ENCODE data around the gene PHC2.

PHC2 gene

DNA sequence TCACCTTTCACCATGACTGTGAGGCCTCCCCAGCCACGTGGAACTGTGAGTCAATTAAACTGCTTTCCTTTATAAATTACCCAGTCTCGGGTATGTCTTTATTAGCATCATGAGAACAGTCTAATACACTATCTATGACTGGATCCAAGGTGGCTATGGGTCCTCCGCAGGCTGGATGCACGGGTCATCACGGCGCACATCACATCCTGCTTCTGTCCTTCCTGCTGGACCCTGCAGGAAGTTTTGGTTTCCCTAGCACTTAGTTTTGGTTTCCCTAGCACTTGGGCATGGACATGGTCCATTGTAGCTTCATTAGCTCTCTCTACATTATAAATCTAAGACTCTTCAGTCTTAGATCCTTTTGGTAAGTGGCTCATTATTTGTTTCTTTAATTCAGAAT is 14.2 kb upstream of the PHC2 start:
- DNase-seq: no peak

DNA sequence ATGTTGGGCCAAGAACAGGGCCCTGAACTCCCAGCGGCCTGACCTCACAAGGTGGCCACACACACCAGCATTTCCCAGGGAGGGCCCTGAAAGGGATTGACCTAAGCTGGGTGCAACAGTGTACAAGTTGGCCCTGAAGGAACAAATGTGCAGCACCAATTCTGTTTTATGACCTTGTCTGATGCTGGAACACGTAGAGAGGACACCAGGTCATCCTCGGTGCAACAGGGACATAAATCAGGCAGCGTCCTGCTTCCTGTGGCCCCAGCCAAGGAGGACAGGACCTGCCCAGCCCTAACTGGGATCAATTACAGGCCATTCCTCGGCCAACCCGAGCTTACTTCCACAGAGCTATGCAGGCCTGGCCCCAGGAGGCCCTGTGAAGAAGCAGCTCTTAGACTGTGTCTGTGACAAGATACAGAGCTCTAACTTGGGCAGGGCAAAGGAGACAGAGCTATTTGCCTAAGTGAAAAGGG is 12.8 kb upstream of the PHC2 start:
- no peak for DNase-seq

DNA sequence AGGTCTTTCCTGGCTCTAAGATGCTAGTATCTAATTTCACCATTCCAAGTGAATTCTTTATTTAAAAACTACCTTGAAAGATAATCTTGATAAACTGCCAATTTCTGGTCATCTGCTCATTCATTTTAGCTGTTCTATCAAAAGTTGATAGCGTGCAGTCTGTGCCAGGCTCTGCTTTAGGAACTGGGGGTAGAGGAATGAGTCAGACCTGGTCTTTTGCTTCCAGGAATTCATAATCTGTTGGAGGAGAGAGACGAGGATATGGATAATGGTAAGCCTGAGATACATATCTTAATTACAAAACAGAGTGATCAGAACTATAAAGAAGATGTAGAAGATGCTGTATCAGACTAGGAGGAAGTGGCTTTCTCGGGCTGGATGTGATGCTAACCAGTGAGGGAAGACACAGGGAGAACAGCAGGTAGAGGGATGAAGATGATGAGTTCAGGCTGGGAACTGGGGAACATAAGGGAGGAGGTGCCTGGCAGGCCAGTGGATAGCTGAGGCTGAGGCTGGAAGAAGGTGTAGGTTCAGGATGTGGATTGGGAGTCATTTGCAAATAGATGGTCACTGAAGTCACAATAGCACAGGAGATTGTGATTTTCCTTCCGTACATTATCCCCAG is 12.3 kb upstream of the PHC2 start:
- no peak for DNase-seq

DNA sequence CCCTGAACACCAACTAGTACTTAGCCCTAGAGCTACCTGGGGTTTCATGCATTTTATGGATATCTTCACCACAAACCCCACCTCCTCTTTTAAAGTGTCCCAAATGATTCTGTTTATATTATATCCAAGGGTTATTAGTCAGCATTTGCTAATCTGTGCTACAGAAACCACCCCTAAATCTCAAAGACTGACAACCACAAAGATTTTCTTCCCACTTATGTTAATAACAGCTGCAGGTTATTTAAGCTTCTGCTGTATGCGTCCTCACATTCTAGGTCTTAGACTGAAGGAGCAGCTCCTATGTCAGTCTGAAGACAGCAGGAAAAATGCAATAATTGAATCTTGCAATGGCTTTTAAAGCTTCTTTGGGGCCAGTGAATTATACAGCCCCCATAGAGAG is 11.2 kb upstream of the PHC2 start:
- DNase-seq: no peak

DNA sequence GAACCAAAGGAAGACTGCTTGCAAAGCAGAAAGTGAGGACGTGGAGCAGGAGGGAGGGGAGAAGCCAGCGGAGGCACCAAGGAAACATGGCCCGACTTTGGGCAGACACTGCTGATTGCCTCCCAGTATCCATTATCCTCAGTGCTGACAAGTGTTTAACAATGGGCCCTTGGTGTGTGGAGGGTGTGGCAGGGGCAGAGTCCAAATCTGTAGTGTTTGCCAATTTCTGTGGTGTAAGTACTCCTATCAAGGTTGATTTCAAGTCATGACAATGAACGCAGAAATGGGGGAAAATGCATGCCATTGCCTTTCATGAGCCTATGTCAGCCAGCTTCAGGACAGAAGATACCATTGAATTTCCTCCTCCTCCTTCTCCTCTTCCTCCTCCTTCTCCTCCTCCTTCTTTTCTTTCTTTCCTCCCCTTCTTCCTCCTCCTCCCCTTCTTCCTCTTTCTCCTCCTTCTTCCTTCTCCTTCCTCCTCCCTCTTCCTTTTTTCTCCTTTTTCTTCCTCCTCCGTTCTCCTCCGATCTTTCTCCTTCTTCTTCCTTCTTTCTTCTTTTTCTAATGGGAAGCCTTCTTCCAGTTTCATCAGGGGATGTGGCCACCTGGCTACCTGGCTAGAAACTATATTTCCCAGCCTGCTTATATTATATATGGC is 10.3 kb upstream of the PHC2 start:
- DNase-seq: peak; percentile 73

DNA sequence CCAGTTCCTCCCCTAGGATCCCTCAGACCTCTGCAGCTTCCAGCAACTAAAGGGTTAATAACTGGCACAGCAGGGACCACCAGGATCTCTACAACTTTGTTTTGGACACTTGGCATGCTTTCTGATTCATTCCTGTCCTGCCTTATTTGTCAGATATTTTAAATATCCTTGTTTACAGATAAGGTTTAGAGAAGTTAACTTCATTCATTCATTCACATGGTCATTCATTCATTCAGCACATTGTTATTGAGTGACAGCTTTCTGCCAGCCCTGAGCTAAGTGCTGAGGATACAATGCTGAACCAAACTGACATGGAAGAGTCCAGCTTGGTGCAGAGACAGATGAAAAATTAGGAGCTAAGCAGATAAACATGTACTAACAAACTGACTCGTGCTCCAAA is 8.8 kb upstream of the PHC2 start:
- DNase-seq: no peak

DNA sequence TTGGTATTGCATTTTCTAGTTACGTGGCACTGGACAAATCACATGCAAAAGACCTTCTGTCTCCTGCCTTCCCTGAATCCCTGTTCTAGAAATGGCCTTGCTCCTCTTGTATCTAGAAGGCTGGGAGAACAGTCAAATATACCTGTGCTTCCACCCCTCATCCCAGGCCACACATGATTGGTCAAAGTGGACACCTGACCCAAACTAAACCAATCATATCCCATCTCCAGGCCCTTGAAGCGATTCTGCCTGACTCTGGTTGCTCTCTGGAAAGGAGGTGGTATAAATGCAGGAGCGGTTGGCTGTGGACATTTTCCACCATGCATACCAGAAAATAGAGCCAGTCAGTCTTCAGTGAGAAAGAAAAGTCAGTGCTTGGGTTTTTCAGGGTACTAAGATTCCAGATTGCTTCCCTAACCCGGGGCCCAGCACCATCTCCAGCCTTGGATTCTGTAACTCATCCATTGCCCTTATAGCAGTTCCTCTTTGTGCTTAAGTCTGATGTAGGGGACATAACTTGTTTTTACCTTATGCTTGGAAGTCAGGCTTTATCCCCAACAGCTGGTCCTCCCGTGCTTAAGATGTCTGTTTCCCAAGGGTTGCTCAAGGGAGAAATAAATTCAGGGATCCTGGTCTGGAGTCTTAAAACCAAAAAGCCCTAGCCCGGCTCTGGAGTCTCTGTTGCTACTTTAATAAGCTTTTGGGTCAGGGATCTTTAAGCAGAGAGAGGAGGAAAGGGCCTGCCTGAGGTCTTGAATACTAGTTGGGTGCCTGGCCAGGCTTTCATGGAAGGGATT is 7.7 kb upstream of the PHC2 start:
- DNase-seq: no peak

DNA sequence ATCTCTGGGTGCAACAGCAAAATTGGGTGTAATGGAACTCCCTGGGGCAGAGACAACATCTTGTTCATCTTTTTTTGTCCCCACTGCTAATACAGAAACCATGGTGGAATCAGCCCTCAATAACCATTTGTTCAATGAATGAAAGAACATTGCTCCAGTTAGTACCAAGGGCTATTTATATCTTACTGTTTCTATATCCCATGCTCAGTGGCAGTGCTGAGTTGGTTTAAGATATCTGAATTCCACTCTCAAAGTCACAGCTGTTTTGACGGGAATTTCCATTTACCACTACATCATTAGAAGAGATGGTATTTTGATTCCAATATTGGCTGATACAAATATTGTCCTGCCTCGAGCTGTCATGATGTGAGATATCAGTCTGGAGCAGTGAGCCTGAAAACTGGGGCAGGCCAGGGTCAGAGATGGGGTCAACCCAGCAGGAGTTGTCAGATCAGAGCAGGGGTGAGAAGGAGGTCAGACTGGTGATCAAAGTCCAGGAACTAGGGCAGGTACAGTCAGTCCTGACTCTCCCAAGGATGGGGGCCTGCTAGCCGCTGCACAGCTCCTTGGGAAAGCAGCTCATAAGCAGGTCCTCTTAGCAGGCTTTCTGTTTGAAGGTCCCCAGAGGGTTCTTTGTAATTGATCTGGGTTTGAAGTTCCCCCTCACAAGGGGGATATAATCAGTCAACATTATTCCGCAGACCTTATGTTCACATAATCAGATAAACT is 5.8 kb upstream of the PHC2 start:
- no peak for DNase-seq

DNA sequence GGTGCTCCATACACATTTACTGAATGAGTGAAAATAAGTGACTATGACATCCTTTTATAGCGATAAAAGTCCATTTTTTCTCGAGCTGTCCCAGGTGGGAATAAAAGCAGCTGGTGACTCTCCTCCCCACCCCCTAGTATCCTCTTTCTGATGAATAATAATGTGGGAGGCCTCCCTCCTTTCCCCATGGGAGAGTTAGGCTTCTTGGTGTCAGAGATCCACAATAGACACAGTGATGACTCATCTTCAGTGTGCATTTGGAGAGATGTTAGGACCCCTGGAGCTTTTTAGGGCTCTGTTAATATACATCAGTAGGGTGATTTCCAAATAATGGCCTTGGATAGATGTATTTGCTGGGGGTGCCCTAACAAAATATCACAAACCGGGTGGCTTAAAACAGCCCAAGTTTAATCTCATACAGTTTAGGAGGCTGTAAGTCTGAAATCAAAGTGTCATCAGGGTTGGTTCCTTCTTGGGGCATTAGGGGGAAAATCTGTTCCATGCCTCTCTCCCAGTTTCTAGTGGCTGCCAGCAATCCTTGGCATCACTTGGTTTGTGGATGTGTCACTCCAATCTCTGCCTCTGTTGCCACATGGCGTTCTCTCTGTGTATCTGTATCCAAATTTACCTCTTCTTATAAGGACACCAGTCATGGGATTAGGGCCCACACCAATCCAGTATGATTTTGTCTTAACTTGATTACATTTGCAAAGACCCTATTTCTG is 4.4 kb upstream of the PHC2 start:
- peak; percentile 78 for DNase-seq

DNA sequence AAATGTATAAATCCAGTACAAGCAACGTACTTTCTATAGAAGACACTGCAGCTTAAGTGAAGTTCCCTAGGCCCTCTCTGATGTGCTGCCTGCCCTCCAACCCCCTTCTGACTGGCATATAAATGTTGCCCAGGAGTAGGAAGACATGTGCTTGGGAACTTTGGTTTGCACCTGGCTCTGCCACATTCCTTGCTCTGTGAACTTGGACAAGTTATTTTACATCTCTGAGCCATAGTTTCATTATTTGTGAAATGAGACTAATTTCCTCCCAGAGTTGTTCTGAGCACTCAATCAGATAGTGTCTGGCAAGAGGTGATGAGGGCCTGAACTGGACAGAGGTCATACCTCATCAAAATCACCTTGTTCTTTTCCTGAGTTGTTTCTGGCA is 3.5 kb upstream of the PHC2 start:
- no peak for DNase-seq

DNA sequence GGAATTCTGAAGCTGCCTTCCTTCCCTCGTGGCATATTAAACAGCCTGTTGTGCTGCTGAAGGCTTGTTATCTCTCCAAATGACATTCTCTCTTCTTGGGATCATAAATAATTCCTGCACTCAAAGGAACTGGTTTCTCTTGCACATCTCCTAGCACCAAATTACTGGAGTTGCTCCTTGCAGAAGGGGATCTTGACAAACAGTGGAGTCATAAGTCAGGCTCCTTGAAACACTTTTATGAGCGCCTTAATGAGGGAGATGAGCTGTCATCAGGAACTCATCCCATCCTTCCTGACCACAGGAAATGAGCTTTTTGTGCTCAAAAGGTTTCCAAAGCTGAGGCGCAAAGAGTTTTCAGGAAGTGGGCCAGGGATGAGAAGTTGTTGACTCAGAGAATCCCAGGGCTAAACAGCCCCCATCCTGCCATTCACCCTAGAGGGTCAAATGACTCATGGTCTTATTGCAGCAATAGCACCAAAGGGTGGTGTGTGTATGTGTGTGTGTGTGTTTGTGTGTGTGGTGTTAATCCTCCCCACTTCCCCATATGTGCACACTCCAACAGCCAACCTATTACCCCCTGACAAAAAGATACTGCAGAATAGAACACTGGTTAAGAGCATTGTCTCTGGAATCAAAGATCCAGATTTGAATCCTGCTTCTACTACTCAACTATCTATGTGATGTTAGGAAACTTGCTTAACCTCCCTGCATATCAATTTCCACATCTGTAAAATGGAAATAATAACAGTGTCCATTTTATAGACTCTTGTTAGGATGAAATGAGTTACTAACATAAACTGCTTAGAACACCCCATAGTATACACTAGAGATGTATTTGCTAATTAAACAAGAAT is 2.8 kb upstream of the PHC2 start:
- no peak for DNase-seq

DNA sequence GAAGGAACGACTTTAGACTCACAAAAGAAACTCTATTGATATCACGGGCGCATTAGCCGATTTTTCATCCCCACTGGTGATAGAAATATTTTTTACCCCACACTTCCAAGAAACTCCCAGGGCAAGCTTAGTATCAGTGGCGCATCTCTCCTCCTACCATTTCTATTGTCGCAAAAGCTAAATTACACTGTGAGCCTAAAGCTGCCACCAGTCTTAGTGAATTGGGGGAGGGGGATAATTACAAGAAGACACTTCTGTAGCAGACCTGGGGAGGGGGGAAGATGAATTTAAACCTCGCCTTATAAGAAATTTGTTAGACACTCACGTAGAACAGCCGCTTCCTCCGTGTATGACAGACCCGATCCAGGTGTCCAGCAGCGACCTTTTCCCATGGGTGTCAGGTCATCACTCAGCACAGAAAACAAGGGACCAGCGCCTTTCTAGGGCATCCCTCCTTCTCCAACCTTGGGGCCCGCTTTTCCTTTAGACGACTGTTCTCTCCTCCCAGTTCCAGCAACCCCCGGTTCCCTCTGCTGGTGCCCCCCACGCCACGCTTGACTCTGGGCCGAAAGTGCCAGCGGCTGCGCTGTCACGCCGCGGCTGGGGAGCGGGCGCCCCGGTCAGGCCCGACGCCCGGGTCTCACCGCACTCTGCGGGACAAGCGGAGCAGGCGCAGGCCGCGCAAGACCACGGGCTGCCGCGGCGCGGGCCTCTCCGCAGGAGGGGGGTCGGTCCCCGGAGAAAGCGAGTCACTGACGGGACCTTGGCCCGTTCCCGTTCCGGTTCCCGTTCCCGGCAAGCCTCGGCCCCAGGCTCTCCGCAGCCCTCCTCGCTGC is 821 bp downstream of the PHC2 start:
- DNase-seq: peak; percentile 36

DNA sequence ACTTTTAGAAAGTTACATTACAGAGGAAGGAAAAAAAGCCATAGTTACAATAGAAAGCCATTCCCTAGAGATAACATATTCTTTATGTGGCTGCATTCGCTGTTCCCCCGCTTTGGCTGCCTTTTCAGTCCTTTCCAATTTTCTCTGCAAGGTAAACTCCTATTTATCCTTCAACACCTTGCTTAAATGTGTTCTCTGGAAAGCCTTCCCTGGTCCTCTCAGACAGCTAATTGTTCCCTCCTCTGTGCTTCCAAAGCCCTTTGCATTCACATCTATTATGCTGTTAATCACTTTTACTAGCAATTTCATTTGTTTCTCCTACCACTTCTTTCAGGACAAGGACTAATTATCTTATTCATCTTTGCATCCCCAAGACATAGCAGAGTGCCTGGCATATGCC is 1.6 kb downstream of the PHC2 start:
- no peak for DNase-seq

DNA sequence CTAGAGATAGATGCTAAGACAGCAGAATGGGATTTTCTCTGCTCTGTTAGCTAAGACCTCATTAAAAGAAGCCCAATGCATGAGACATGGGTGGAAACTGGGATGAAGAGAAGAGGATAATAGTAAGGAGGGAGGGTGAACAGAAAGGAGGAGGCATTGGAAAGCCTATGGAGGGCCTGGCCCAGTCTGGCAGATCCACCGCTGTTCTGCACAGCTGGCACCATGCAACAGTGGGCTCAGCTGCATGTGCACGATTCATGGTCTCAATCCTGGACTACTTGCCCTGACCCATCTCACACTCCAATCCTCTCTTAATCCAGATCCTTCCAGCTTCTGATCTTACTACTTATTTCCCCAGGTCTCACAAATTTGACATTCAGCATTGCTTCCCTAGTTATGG is 2.2 kb downstream of the PHC2 start:
- DNase-seq: no peak

DNA sequence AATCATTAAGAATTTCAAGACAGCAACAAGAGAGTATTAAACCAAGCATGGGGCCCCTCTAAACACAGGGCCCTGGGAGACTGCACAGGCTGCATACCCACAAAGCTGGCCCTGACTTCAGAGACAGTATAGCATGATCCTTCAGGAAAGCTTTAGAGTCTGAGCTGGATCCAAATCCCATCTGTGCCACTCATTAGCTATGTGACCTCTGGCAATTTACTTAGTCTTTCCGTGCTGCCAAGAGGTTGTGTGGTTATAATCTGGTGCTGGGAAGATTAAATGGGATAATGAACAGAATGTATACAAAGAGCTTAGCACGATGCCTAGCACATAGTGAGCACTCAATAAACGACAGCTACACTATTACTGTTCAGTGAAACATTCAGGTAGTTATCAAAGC is 4.0 kb downstream of the PHC2 start:
- DNase-seq: no peak

DNA sequence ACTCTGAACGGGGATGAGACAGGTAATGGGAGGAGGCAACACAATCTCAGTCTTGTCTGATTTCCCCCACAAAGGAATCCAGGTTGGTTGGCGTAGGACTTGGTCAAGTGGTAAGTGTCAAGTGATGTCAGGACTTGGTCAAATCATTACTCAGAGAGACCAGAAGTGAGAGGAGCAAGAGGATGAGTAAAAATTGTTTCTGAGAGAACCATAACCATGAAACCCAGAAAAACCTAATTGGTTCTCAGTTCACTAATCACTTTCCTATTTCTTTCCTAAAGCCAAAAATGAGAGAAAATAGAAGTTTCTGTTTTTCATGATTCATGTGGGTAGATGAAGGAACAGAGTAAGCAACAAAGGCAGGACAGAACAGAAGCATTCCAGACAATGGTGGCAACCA is 5.0 kb downstream of the PHC2 start:
- no peak for DNase-seq

DNA sequence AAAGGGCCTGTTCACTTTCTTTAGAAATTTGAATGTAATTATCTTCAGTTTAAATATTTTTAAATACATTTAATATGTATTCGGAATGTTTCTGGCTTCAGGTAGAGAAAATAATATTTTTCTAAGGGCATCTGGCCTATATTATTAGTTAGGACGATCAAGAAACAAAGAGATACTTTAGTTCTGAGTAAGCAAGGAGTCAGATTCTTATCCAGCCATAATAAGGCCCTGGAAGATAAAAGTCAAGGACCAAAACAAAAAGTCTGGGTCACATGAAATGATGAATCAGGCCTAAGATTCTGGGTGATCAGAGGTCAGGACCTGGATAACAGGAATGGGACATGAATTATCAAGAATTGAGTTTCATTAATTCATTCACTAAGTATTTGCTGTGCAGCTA is 6.3 kb downstream of the PHC2 start:
- no peak for DNase-seq

DNA sequence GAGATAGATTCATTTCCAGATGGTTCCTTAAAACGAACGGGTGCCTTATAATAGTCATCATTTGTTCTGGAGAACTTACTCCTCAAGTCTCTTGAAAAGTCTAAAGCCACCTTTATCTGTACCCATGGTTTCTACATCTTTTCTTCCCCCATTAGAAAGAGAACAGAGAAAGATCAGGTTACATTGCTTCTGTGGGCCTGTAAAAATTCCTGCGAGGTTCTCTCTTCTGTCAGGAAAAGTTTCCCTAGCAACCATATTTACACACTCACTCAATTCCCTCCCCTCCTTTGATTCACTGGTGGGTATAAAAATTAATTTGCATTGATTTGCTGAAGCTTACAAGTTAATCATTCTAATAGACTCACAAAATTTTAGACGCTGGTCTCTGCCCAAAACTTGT is 6.7 kb downstream of the PHC2 start:
- DNase-seq: no peak

DNA sequence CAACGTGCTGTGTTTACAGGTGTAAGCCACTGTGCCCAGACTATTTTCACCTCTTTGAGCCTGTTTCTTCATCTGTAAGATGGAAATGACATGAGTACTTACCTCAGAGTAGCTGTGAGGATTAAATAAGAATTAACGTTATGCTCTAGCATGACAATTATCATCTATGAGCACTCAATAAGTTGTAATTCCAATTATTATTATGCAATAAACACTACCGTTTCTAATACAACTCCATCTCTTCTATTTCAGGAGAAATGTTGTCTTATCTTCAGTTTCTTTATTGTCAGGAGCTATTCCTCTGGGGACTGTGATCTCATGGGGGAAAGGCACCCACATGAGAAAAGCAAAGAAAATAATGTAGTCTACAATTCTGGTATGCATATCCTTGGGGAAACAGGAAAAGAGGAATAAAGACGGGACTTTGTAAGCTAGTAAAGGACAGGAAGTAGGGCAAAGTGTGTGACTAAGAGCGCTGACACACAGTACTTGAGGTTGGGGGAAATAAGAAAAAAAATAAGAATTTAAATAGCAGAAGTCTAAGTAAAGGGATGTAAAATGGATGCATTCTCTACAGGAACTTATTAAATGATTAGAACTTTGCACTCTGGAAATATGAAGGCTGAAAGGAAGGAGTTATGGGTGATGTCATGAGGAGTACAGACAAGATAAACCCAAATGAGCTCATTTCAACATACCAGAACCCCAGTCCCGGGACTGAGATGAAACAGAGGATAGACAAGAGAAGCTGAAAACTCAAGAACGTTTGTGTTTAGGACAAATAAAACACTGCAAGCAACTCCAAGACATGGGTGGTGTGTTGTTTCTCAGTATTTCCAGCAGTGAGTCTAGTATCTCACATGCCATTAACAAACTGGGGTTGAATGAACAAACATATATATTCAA is 9.8 kb downstream of the PHC2 start:
- no peak for DNase-seq

DNA sequence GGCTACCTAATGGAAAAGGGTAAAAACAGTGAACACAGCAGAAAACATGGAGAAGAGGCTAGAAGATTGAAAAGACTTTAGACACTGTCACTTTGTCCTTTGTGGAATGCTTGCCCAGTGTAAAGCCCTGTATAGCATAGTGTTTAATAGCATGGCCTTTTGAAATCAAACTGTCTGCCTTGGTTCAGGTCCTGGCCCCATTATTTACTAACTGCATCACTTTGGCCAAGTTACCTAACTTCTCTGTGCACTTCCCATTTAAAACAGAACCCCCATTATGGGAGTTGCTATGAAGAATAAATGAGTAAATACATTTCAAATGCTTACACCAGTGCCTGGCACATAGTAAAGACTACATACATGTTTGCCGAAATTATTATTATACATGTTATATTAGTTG is 12.1 kb downstream of the PHC2 start:
- DNase-seq: no peak
